GM21619 (cell line): ENCODE results near the gene MYH8.

Source experiments
- ATAC-seq: cut with Tn5 transposase; IDR thresholded peaks from one replicate; pipeline ENCODE4 v1.9.1; 2021; ENCODE audit not compliant: unreplicated experiment

Gene MYH8

GRCh38 chr17:10421900-10422542, at the start of gene MYH8:
MYH8 (minus strand) TSS chr17:10421950; CDS start chr17:10420227, 1,723 bp downstream.
- ATAC-seq, result no peak

DNA sequence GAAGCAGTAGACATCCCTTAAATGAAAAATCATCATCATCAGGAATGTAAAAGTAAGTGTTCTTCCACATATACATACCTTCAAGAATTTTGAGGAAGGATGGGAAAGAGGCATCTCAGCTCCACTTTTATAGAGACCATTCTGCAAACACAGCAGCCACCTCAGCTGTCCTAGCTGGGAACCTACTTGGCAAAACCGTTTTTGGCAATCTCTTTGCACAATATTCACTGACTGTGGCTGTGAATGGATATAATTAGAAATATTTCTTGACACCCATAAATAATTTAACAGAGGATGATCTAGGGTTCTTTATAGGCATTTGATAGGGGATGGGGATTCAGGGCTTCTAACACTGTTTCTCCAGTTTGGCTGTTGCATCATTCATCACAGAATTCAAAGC, 47.7 kb upstream of the MYH8 start, which contains the start of gene MYH4:
TSS of gene MYH4 (minus strand) at position 101 of the 400 bp plus-strand sequence. CDS start 2,814 bp downstream, outside the sequence.
- ATAC-seq, result no peak

DNA sequence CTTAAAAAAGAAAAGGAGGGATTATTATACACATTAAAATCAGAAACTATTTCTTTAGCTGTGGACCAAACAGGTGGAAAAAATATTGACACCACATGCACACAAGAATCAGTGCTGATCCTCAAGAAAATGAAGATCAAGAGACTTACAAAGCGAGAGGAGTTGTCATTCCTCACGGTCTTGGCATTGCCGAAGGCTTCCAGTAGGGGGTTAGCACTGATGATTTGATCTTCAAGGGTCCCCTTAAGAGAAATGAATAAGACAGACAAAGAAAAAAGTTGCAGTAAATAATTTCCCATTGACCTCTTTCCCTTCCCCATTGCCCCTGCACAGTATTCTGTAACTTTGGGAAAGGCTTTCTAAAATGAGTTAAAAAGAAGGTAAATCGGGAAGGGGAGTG, 41.7 kb upstream of the MYH8 start:
- no peak for ATAC-seq

DNA sequence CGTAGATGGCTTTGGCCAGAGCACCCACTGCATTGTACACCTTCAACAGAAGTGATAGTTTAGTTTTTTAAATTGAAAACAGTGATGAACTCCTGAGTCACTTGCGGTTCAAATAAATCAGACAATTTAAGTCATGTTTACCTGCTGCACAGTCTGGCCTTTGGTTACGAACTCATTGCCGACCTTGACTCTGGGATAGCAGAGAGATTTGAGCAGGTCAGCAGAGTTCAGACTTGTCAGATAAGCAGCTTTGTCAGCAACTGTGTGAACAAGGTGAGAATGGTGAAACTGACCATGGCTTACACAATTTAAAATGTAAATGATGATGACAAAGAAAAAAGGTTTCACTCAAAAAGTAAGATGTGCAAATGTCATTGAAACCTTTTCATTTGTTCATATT, 38.3 kb upstream of the MYH8 start:
- ATAC-seq, result no peak

GRCh38 chr17:10458701-10459100, 37.0 kb upstream of the MYH8 start:
- no peak for ATAC-seq

DNA sequence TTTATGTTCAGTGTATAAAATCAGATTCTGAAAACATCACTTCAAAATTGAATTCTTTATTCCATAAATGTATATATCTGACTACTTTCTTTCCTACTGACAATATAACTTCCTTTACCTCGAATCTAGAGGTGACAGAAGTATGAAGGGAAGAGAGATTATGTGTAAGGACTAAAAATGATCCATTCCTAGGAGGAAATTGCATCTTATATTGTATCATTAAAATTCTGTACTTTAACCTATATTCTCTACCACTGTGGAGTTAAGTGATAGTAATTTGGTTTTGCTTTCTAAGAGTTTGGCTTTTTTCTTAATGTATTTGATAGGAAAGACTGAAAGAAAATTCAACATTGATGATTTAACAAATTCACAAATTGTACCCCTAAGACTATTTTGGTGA, 36.2 kb upstream of the MYH8 start:
- ATAC-seq, result no peak

DNA sequence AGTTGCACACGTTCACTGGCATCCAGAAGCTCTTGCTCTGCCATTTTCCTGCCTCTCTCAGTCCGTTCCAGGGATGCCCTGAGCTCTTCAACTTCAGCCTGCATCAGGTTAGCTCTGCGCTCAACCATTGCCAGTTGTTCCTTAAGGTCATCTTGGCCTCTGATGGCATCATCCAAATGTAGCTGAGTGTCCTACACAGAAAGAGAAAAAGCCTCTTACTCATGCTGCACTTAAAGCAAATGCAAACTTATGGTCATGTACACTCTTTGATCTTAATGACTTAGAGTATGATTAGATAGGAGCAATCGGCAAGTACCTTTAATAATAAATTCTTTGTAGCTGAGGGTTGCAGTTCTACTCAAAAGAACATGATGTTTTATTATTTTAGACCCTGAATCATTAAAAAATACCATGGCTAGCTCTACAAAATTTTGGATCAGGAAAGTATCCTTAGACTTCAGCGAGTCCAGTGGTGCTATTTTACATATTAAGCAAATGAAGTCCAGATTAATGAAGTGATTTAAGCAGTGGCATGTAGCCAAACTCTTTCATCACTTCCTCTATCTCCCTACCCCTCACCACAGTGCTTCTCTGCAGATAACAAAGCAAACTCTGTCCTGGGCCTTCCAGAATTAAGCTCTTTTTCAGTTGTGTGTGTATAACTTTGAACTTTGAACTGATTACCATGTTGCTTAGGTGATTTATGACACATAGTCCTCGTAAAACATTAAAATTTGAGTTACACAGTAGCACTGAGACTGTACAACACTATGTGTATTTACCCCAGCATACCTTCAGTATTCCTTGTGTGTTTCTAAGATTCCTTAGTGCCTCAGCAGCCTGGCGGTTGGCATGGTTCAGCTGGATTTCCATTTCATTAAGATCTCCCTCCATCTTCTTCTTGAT, 25.5 kb upstream of the MYH8 start:
- ATAC-seq, result no peak

DNA sequence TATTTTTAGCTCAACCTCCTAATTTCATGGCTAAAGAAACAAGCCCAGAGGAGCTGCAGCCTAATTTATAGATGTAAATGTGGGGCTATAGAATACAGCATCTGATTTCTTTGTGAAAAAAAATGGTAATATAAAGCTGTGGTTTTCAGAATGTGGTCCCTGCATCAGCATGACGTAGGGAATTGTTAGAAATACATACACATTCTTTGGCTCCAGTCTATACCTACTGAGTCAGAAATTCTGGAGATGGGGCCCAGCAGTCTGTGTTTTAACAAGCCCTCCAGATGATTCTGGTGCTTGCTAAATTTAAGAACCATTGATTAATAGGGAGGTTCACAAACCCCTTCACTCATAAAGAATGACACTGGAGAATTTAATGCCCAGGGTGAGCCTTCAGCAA, 18.1 kb upstream of the MYH8 start:
- ATAC-seq, result no peak

DNA sequence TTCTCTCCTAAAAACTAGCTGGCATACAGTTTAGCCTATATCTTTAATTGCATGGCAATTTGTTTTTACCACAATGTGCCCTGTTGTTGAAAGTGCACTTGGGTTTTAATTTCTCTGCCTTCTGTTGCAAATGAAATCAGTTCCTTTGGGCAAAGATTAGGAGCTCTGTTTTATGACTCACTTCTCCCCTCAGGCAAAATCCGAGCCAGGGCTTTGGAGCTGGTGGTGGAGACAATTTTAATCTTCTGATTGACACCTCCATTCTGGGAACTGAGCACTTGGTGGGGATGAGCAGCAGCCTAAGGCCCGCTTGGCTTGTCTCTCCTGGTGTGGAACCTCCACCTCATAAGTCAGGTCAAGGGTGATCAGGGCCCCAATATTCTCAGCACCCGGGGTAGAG, 13.3 kb upstream of the MYH8 start:
- no peak for ATAC-seq

- ATAC-seq, result no peak
Observed at GRCh38 chr17:10429421-10430045, 7.8 kb upstream of the MYH8 start.

DNA sequence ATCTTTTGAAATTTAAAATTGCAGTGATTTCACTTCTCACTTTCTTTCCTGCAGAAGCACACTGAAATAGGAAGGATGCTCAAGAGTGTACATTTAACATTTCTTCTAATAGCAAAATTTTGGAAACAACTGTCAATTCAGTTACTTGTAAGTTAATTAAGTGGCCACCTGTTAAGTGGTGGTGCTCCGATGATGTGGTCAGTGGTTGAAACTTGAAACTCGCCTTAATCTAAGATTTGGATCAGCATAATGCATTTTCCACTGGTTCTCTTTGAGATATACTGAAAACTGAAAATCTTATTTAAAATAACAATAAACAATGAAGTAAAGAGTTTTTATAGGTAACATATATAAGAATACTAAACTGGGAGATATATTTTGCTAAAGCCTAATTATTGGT, 7.0 kb upstream of the MYH8 start:
- no peak for ATAC-seq

DNA sequence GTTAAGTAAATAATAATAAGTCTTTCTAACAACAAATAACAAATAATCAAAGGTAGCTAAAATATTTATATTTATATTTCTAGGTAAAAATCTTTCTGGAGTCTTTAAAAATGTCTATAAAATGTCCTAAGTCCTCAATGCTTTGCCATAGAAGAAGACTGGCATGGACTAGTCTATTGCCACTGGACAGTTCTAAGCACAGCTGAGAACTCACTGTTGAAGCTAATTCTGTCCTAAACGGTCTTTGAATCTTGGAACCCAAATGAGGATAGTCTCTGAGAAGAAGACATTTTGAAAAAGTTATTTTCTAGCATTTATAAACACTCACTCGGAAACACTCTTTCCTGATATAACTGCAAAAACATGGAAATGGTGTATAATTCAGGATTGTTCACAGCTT, 539 bp downstream of the MYH8 start:
- ATAC-seq, result no peak

DNA sequence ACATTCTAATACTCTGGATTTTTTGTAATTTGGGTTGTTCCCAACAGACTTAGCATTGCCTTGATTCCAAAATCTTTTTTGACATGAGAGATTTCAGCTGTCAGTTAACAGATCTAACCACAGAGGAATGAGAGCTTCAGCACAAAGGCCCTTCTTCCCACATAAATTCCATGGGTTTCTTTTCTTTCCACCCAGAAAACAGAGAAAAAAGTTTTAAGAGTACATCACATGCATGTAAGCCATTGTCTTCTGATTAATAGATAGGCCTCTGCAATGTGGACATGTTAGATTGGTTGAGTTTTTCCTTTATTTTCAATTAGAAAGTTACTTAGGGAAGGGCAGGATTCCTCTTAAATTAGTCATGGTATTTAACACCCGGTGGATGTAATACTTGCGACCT, 939 bp downstream of the MYH8 start:
- no peak for ATAC-seq

- ATAC-seq, result no peak
Observed at GRCh38 chr17:10417431-10417830, 4.3 kb downstream of the MYH8 start.

GRCh38 chr17:10415161-10415560, 6.6 kb downstream of the MYH8 start:
- no peak for ATAC-seq

DNA sequence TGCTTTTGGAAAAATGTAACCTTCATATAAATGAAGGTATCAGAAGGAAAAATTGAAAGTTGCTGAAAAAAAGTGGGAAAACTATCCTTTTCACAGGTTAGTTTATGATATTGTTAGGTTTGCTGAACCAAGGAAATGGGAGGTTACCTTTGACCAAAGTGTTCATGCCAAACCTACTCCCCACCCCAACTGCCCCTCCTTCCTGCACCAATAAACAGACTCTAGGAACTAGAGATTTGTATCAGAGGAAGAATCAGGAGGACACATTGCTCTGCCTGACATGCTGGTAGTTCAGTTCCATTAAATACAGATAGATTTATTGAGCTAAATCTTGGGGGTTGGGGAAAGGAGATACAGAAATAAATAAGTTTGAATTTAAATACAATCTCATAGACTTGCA, 18.2 kb downstream of the MYH8 start:
- ATAC-seq, result no peak

DNA sequence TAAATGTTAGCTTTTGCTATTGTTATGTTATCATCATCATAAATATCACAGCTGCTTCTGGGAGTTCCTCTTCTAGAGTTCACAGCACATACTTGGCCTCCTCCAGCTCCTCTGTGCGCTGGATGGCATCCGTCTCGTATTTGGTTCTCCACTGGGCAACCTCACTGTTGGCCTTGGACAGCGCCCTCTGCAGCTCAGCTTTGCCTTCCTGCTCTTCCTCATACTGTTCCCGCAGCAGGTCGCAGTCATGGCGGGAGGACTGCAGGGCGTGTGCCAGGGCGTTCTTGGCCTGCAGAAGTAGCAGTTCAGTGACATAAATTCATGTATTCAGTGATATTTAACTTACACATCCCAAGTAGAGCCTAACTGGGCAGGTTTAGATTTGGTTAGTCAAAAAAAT, 23.4 kb downstream of the MYH8 start:
- ATAC-seq, result no peak

GRCh38 chr17:10396524-10397163, 25.1 kb downstream of the MYH8 start:
- ATAC-seq, result no peak

DNA sequence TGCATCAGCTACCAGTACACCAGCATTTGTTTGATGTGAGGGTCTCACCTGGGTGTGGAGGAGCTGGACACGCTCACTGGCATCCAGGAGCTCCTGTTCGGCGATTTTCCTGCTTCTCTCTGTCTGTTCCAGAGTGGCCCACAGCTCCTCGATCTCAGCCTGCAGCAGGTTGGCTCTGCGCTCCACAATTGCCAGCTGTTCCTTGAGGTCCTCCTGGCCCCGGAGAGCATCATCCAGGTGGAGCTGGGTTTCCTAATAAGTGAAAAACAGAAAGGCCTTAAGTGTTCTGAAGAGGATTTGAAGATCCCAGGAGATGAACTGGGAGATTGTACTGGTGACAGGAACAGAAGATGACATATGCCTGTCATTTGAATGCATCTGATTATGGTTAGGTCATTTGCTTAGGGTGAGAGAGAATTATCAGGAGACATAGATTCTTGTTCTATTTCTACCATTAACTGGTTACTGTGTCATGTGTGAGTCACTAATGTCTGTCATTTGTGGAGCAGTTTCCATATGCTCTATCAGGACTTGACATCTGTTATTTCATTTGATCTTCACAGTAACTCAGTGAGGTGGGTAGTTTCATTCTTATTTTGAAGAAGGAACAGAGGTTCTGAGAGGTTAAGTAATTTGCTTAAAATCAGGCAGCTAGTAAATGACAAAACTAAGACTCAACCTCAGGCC, 27.4 kb downstream of the MYH8 start:
- ATAC-seq, result peak; percentile 71

DNA sequence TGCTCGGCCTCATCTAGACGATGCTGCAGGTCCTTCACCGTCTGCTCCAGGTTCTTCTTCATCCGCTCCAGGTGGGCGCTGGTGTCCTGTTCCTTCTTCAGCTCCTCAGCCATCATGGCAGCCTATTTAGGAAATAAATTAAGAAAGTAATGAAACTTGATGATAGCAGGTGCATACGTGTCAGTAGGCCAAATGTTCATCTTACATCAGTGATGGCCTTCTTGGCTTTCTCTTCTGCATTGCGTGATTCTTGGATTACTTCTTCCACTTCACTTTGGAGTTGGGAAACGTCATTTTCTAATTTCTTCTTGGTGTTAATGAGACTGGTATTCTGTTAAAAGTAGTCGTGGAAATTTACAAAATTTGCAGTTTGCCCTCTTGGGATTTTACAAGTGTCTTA, 28.9 kb downstream of the MYH8 start:
- no peak for ATAC-seq

DNA sequence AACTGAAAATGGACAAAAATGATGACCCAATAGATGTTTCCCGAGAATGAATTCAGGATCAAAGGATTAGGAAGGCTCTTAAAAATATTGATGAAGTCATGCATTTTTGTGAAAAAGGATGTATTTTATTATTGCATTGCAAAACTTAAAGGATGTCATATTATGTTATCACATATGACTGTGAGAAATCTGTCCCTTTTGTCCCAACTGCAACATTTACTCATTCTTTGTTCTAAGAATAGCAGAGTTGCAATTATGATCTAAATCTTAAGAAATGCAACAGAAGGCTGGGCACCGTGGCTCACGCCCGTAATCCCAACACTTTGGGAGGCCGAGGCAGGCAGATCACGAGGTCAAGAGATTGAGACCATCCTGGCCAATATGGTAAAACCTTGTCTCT, 35.9 kb downstream of the MYH8 start:
- ATAC-seq, result no peak
